Measurements from ENCODE around the gene GEMIN5. TPM values are rescaled to one million over a fixed set of nuclear protein-coding genes. Genes with fewer than 3 reads are reported as not detected.

The GEMIN5 gene
- total RNA-seq, 6 experiments from 2014 or later = 5.7 to 11.3 (median 7.5) TPM

- 94% methylated on average over 2 of the region's 2 CpGs for WGBS (ENCODE audit: insufficient coverage, low coverage, low lambda C conversion rate, missing lambda C conversion rate)
- ATAC-seq = no peak
- no peak for TF ChIP-seq POLR2A (IDR thresholded peaks at IDR 0.05)
- no peak for TF ChIP-seq CTCF (IDR thresholded peaks at IDR 0.05)
- DNase-seq = no peak
- intact Hi-C loops (cut with DNase I) = no loop called here
- Histone ChIP-seq H3K4me1 (no peaks in the 10 kb centered on the region), H3K27me3 (no peaks in the 10 kb centered on the region), H3K36me3 (peaks cover 0 to 56% (median 17%) of the 10 kb centered on the region in 4 donors), H3K9me3 (no peaks in the 10 kb centered on the region), H3K27ac (no peak overlapping the region), H3K4me3 (no peak overlapping the region)
These were observed 36.7 kb downstream of the GEMIN5 start for GRCh38 chr5:154901276-154901675.

- H3K27me3 ChIP-seq = no peaks in the 10 kb centered on the region
- no peaks in the 10 kb centered on the region for H3K4me1 ChIP-seq
- DNase-seq (no peak), ATAC-seq (no peak)
- peaks cover 0 to 66% (median 17%) of the 10 kb centered on the region in 4 donors for H3K36me3 ChIP-seq
- intact Hi-C loops (cut with DNase I) = no loop called here
- H3K9me3 ChIP-seq = no peaks in the 10 kb centered on the region
- 93% methylated on average over 1 of the region's 1 CpG for WGBS (ENCODE audit: insufficient coverage, low coverage, low lambda C conversion rate, missing lambda C conversion rate)
- no peak overlapping the region for H3K27ac ChIP-seq
- no peak for TF ChIP-seq POLR2A (IDR thresholded peaks at IDR 0.05)
- TF ChIP-seq CTCF (IDR thresholded peaks at IDR 0.05) = no peak
- no peak overlapping the region for H3K4me3 ChIP-seq
These were observed 37.9 kb downstream of the GEMIN5 start for GRCh38 chr5:154900066-154900465.

GRCh38 chr5:154899151-154899816, 38.7 kb downstream of the GEMIN5 start:
- intact Hi-C loops (cut with DNase I) = no loop called here
- 81% methylated on average over 9 of the region's 9 CpGs for WGBS (ENCODE audit: insufficient coverage, low coverage, low lambda C conversion rate, missing lambda C conversion rate)
- H3K9me3 ChIP-seq = no peaks in the 10 kb centered on the region
- TF ChIP-seq POLR2A (IDR thresholded peaks at IDR 0.05) = no peak
- TF ChIP-seq CTCF (IDR thresholded peaks at IDR 0.05) = no peak
- peaks cover 0 to 63% (median 16%) of the 10 kb centered on the region in 4 donors for H3K36me3 ChIP-seq
- no peak overlapping the region for H3K4me3 ChIP-seq
- no peak overlapping the region for H3K27ac ChIP-seq
- ATAC-seq (peak in 3 of 4 donors; percentile 50 to 63 (median 54)), DNase-seq (no peak)
- H3K4me1 ChIP-seq = no peaks in the 10 kb centered on the region
- H3K27me3 ChIP-seq = no peaks in the 10 kb centered on the region

- TF ChIP-seq CTCF (IDR thresholded peaks at IDR 0.05) (no peak), POLR2A (IDR thresholded peaks at IDR 0.05) (no peak)
- peaks cover 0 to 63% (median 18%) of the 10 kb centered on the region in 4 donors for H3K36me3 ChIP-seq
- 94% methylated on average over 2 of the region's 4 CpGs for WGBS (ENCODE audit: insufficient coverage, low coverage, low lambda C conversion rate, missing lambda C conversion rate)
- ATAC-seq (no peak), DNase-seq (peak in 1 of 3 donors; percentile 49)
- H3K9me3 ChIP-seq = no peaks in the 10 kb centered on the region
- no peak overlapping the region for H3K4me3 ChIP-seq
- no peaks in the 10 kb centered on the region for H3K4me1 ChIP-seq
- intact Hi-C loops (cut with DNase I) = no loop called here
- no peaks in the 10 kb centered on the region for H3K27me3 ChIP-seq
- no peak overlapping the region for H3K27ac ChIP-seq
These were observed 39.8 kb downstream of the GEMIN5 start for GRCh38 chr5:154898210-154898609.

Measured in right lobe of liver (tissue), 6 donors.